ENCODE data around the gene AGL. TPM values are rescaled to one million over a fixed set of nuclear protein-coding genes. Genes with fewer than 3 reads are reported as not detected.
A peak's percentile ranks its signal among the peaks of the same experiment; 100 is the strongest.
"Not testable (repeated sequence)": the region's sequence is repeated elsewhere in the genome, so short reads cannot be mapped to it uniquely, and the experiment has no call there.

Gene AGL
- total RNA-seq, 1 experiment from 2014 or later: 11.4 TPM

- H3K9me3 ChIP-seq (replicated peaks); H3K36me3 ChIP-seq; H3K27ac ChIP-seq; H3K4me3 ChIP-seq; H3K27me3 ChIP-seq: not testable (repeated sequence)
- peak; percentile 20 to 39 for DNase-seq
- peaks cover 10% of the 10 kb centered on the region for H3K4me1 ChIP-seq
Observed at GRCh38 chr1:99836171-99837103, 13.7 kb upstream of the AGL start.

- not testable (repeated sequence) for DNase-seq; H3K4me3 ChIP-seq; H3K9me3 ChIP-seq (replicated peaks); H3K27ac ChIP-seq; H3K36me3 ChIP-seq; H3K27me3 ChIP-seq
- H3K4me1 ChIP-seq: peaks cover 14% of the 10 kb centered on the region
Observed at GRCh38 chr1:99840353-99840752, 9.8 kb upstream of the AGL start.

GRCh38 chr1:99843760-99844159 is 6.4 kb upstream of the AGL start:
- DNase-seq: no peak
- Histone ChIP-seq H3K4me3 (no peak overlapping the region), H3K4me1 (peaks cover 4% of the 10 kb centered on the region; the same call in 1 of the 2 replicates), H3K27me3 (no peaks in the 10 kb centered on the region), H3K27ac (no peak overlapping the region), H3K36me3 (no peaks in the 10 kb centered on the region), H3K9me3 (replicated peaks) (no peaks in the 10 kb centered on the region)

GRCh38 chr1:99845201-99845600 is 5.0 kb upstream of the AGL start:
- not testable (repeated sequence) for H3K36me3 ChIP-seq; H3K9me3 ChIP-seq (replicated peaks); H3K27me3 ChIP-seq; H3K4me1 ChIP-seq; H3K27ac ChIP-seq
- DNase-seq: peak; percentile 51 to 62
- peak overlapping the region; percentile 30 for H3K4me3 ChIP-seq

- H3K27ac ChIP-seq: peak overlapping the region; percentile 62; the same call in 1 of the 2 replicates
- DNase-seq: no peak
- no peaks in the 10 kb centered on the region for H3K9me3 ChIP-seq (replicated peaks)
- H3K36me3 ChIP-seq: no peaks in the 10 kb centered on the region
- no peaks in the 10 kb centered on the region for H3K27me3 ChIP-seq
- peaks cover 9% of the 10 kb centered on the region for H3K4me1 ChIP-seq
- peak overlapping the region; percentile 80 for H3K4me3 ChIP-seq
Observed at GRCh38 chr1:99849413-99849743, 783 bp upstream of the AGL start.

- H3K27me3 ChIP-seq: no peaks in the 10 kb centered on the region
- DNase-seq: no peak
- no peaks in the 10 kb centered on the region for H3K36me3 ChIP-seq
- peaks cover 5% of the 10 kb centered on the region; the same call in 1 of the 2 replicates for H3K4me1 ChIP-seq
- peak overlapping the region; percentile 62 for H3K27ac ChIP-seq
- H3K4me3 ChIP-seq: peak overlapping the region; percentile 80
- no peaks in the 10 kb centered on the region for H3K9me3 ChIP-seq (replicated peaks)
Observed at GRCh38 chr1:99850459-99851291, 514 bp downstream of the AGL start.

GRCh38 chr1:99851850-99852454 is 1.8 kb downstream of the AGL start:
- H3K27ac ChIP-seq: no peak overlapping the region
- no peaks in the 10 kb centered on the region for H3K27me3 ChIP-seq
- H3K4me3 ChIP-seq: no peak overlapping the region
- no peak for DNase-seq
- H3K36me3 ChIP-seq: no peaks in the 10 kb centered on the region
- H3K9me3 ChIP-seq (replicated peaks): no peaks in the 10 kb centered on the region
- peaks cover 5% of the 10 kb centered on the region; the same call in 1 of the 2 replicates for H3K4me1 ChIP-seq

- H3K27ac ChIP-seq: no peak overlapping the region
- no peaks in the 10 kb centered on the region for H3K27me3 ChIP-seq
- no peaks in the 10 kb centered on the region for H3K9me3 ChIP-seq (replicated peaks)
- H3K36me3 ChIP-seq: no peaks in the 10 kb centered on the region
- H3K4me1 ChIP-seq: peaks cover 5% of the 10 kb centered on the region; the same call in 1 of the 2 replicates
- no peak for DNase-seq
- no peak overlapping the region for H3K4me3 ChIP-seq
Observed at GRCh38 chr1:99852648-99853047, 2.5 kb downstream of the AGL start.

GRCh38 chr1:99855914-99856450 is 5.8 kb downstream of the AGL start:
- no peaks in the 10 kb centered on the region for H3K9me3 ChIP-seq (replicated peaks)
- H3K36me3 ChIP-seq: no peaks in the 10 kb centered on the region; the same call in 1 of the 2 replicates
- H3K4me1 ChIP-seq: peaks cover 2% of the 10 kb centered on the region; the same call in 1 of the 2 replicates
- no peaks in the 10 kb centered on the region for H3K27me3 ChIP-seq
- DNase-seq: no peak
- H3K4me3 ChIP-seq: no peak overlapping the region
- H3K27ac ChIP-seq: no peak overlapping the region

GRCh38 chr1:99857041-99857440 is 6.9 kb downstream of the AGL start:
- DNase-seq; H3K9me3 ChIP-seq (replicated peaks); H3K4me1 ChIP-seq; H3K27ac ChIP-seq; H3K4me3 ChIP-seq; H3K27me3 ChIP-seq; H3K36me3 ChIP-seq: not testable (repeated sequence)

- Histone ChIP-seq H3K27ac (no peak overlapping the region), H3K4me3 (no peak overlapping the region), H3K4me1 (no peaks in the 10 kb centered on the region), H3K36me3 (peaks cover 3% of the 10 kb centered on the region; the same call in 1 of the 2 replicates), H3K9me3 (replicated peaks) (no peaks in the 10 kb centered on the region), H3K27me3 (no peaks in the 10 kb centered on the region)
- no peak for DNase-seq
Observed at GRCh38 chr1:99858286-99858685, 8.1 kb downstream of the AGL start.

GRCh38 chr1:99858881-99859280 is 8.7 kb downstream of the AGL start:
- no peaks in the 10 kb centered on the region for H3K4me1 ChIP-seq
- H3K36me3 ChIP-seq: peaks cover 3% of the 10 kb centered on the region; the same call in 1 of the 2 replicates
- H3K9me3 ChIP-seq (replicated peaks): no peaks in the 10 kb centered on the region
- no peak overlapping the region for H3K4me3 ChIP-seq
- no peaks in the 10 kb centered on the region for H3K27me3 ChIP-seq
- H3K27ac ChIP-seq: no peak overlapping the region
- no peak for DNase-seq

- no peaks in the 10 kb centered on the region for H3K27me3 ChIP-seq
- H3K27ac ChIP-seq: no peak overlapping the region
- H3K4me3 ChIP-seq: no peak overlapping the region
- no peaks in the 10 kb centered on the region for H3K4me1 ChIP-seq
- H3K36me3 ChIP-seq: peaks cover 6% of the 10 kb centered on the region; the same call in 1 of the 2 replicates
- H3K9me3 ChIP-seq (replicated peaks): no peaks in the 10 kb centered on the region
- no peak for DNase-seq
Observed at GRCh38 chr1:99860703-99861102, 10.5 kb downstream of the AGL start.

GRCh38 chr1:99867682-99868081 is 17.5 kb downstream of the AGL start:
- H3K4me1 ChIP-seq: no peaks in the 10 kb centered on the region
- no peak overlapping the region for H3K4me3 ChIP-seq
- no peak overlapping the region for H3K27ac ChIP-seq
- H3K36me3 ChIP-seq: peaks cover 3% of the 10 kb centered on the region; the same call in 1 of the 2 replicates
- H3K9me3 ChIP-seq (replicated peaks): no peaks in the 10 kb centered on the region
- DNase-seq: no peak
- H3K27me3 ChIP-seq: no peaks in the 10 kb centered on the region

Measured in SJCRH30 (cell line).